ENCODE measurements around the gene BPNT1. TPM values are rescaled to one million over a fixed set of nuclear protein-coding genes. Genes with fewer than 3 reads are reported as not detected.

Gene BPNT1
- polyA plus RNA-seq, 1 experiment: 28.8 TPM

- no peaks in the 10 kb centered on the region; the same call in none of the 2 replicates for H3K36me3 ChIP-seq (ENCODE audit: control insufficient read depth, insufficient read depth, low read length)
- TF ChIP-seq, protein P1, sequence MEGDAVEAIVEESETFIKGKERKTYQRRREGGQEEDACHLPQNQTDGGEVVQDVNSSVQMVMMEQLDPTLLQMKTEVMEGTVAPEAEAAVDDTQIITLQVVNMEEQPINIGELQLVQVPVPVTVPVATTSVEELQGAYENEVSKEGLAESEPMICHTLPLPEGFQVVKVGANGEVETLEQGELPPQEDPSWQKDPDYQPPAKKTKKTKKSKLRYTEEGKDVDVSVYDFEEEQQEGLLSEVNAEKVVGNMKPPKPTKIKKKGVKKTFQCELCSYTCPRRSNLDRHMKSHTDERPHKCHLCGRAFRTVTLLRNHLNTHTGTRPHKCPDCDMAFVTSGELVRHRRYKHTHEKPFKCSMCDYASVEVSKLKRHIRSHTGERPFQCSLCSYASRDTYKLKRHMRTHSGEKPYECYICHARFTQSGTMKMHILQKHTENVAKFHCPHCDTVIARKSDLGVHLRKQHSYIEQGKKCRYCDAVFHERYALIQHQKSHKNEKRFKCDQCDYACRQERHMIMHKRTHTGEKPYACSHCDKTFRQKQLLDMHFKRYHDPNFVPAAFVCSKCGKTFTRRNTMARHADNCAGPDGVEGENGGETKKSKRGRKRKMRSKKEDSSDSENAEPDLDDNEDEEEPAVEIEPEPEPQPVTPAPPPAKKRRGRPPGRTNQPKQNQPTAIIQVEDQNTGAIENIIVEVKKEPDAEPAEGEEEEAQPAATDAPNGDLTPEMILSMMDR (IDR thresholded peaks at IDR 0.05; ENCODE audit: insufficient read depth, low read depth, low read length): no peak
- ChIA-PET CTCF (interaction anchor here (1.5 kb wide), 1 partner anchor 9 kb away, joined by 3 read pairs; no protein-coding TSS in a partner anchor), POLR2A (no interaction called here)
- H3K27me3 ChIP-seq (ENCODE audit: control insufficient read depth, insufficient read depth, low read length): no peaks in the 10 kb centered on the region
- no peak overlapping the region for H3K4me3 ChIP-seq (ENCODE audit: low read depth, low read length)
- no peak for DNase-seq (ENCODE audit: low read depth)
These were observed 37.5 kb upstream of the BPNT1 start for GRCh38 chr1:220127076-220127475.

DNA sequence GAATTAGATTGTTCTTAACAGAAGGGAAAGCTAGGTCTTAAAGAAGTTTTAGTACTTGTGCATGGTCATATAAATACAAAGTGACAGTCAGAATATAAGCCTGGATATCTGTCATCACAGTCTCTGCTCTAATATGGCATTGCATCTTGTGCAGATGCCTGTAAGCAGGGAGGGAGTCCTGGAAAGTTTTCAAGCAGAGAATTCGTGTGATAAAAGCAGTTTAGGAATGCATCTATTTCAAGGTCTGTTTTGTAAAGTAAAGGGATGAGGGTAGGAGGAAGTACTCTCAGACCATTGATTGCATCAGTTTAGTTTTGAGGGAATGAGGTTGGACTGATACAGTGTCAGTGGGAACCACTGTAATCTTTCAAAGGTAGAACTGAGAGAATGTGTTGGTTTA, 35.0 kb upstream of the BPNT1 start:
- Histone ChIP-seq H3K27me3 (ENCODE audit: control insufficient read depth, insufficient read depth, low read length) (no peaks in the 10 kb centered on the region), H3K4me3 (ENCODE audit: low read depth, low read length) (no peak overlapping the region), H3K36me3 (ENCODE audit: control insufficient read depth, insufficient read depth, low read length) (no peaks in the 10 kb centered on the region; the same call in 1 of the 2 replicates)
- peak; percentile 35 for DNase-seq (ENCODE audit: low read depth)
- TF ChIP-seq, protein P1 (IDR thresholded peaks at IDR 0.05; ENCODE audit: insufficient read depth, low read depth, low read length): no peak
- ChIA-PET CTCF (interaction anchor here (1.0 to 1.2 kb wide), 2 partner anchors 32 to 92 kb away, joined by 3 read pairs; no protein-coding TSS in a partner anchor), POLR2A (no interaction called here)

DNA sequence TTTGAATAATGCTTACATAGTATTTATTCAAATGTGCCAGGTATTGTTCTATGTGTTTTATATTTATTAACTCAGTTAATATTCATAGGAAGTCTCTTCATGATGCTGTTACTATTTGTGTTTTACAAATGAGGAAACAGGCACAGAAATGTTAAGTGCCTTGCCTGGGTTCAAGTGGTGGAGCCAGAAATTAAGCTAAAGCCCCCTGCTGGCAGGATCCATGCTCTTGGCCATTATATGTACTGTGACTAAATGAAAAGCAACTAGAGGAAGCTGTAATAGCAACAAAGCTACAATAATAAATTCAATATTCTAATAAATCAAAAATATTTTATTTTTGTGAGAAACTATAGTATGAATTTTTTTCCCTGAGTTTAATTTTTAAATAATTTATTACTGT, 34.3 kb upstream of the BPNT1 start:
- Histone ChIP-seq H3K36me3 (ENCODE audit: control insufficient read depth, insufficient read depth, low read length) (no peaks in the 10 kb centered on the region; the same call in 1 of the 2 replicates), H3K27me3 (ENCODE audit: control insufficient read depth, insufficient read depth, low read length) (no peaks in the 10 kb centered on the region), H3K4me3 (ENCODE audit: low read depth, low read length) (no peak overlapping the region)
- CTCF ChIA-PET: interaction anchor here (0.8 to 1.2 kb wide), 4 partner anchors 9 to 132 kb away, joined by 3 read pairs; no protein-coding TSS in a partner anchor
- no peak for DNase-seq (ENCODE audit: low read depth)
- POLR2A ChIA-PET: no interaction called here
- TF ChIP-seq, protein P1 (IDR thresholded peaks at IDR 0.05; ENCODE audit: insufficient read depth, low read depth, low read length): peak; percentile 35; the same call in 1 of the 2 replicates

- H3K27me3 ChIP-seq (ENCODE audit: control insufficient read depth, insufficient read depth, low read length): no peaks in the 10 kb centered on the region
- TF ChIP-seq, protein P1 (IDR thresholded peaks at IDR 0.05; ENCODE audit: insufficient read depth, low read depth, low read length): no peak
- no peak overlapping the region for H3K4me3 ChIP-seq (ENCODE audit: low read depth, low read length)
- DNase-seq (ENCODE audit: low read depth): no peak
- ChIA-PET POLR2A (no interaction called here), CTCF (interaction anchor here (0.8 to 1.3 kb wide), 3 partner anchors 8 to 132 kb away, joined by 3 read pairs; no protein-coding TSS in a partner anchor)
- no peaks in the 10 kb centered on the region for H3K36me3 ChIP-seq (ENCODE audit: control insufficient read depth, insufficient read depth, low read length)
These were observed 33.5 kb upstream of the BPNT1 start for GRCh38 chr1:220123066-220123465.

DNA sequence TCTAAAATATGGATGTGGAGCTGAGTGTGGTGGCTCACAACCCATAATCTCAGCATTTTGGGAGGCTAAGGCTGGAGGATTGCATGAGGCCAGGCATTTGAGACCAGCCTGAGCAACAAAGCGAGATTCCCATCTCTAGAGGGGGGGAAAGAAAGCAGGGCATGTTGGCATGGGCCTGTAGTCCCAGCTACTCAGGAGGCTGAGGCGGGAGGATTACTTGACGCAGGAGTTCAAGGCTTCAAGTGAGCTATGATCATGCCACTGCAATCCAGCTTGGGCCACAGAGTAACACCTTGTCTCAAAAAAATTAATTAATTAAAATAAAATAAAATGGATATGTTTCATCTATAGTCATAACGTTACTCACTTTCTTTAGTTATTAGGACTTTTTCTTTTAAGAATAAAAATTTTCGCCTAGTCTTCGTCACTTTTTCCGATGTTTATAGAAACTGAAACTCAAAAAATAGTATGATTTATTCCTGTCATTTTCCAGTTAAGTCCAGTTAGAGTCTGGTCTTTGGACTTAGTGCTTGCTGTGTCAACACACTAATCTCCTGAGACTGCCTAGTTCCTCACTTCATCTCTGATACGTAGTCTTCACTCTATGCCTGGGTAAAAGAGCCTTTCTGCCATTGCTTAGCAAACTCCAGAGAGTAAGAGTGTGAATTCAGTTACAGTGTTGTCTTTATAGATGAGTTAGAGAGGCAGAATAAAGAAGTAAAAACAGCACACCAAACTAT, 32.4 kb upstream of the BPNT1 start:
- TF ChIP-seq, protein P1 (IDR thresholded peaks at IDR 0.05; ENCODE audit: insufficient read depth, low read depth, low read length): no peak
- ChIA-PET POLR2A (no interaction called here), CTCF (interaction anchor here (0.6 to 2.3 kb wide), 3 partner anchors 9 to 168 kb away, joined by 3 to 5 read pairs (median 3); no protein-coding TSS in a partner anchor)
- Histone ChIP-seq H3K36me3 (ENCODE audit: control insufficient read depth, insufficient read depth, low read length) (no peaks in the 10 kb centered on the region), H3K27me3 (ENCODE audit: control insufficient read depth, insufficient read depth, low read length) (no peaks in the 10 kb centered on the region), H3K4me3 (ENCODE audit: low read depth, low read length) (no peak overlapping the region)
- DNase-seq (ENCODE audit: low read depth): no peak
